Measurements from ENCODE around the gene SUPV3L1.

GRCh38 chr10:69254877-69255276 lies 74.8 kb downstream of the SUPV3L1 start:
- TF ChIP-seq, protein P1, sequence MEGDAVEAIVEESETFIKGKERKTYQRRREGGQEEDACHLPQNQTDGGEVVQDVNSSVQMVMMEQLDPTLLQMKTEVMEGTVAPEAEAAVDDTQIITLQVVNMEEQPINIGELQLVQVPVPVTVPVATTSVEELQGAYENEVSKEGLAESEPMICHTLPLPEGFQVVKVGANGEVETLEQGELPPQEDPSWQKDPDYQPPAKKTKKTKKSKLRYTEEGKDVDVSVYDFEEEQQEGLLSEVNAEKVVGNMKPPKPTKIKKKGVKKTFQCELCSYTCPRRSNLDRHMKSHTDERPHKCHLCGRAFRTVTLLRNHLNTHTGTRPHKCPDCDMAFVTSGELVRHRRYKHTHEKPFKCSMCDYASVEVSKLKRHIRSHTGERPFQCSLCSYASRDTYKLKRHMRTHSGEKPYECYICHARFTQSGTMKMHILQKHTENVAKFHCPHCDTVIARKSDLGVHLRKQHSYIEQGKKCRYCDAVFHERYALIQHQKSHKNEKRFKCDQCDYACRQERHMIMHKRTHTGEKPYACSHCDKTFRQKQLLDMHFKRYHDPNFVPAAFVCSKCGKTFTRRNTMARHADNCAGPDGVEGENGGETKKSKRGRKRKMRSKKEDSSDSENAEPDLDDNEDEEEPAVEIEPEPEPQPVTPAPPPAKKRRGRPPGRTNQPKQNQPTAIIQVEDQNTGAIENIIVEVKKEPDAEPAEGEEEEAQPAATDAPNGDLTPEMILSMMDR (IDR thresholded peaks at IDR 0.05), result no peak
- TF ChIP-seq EP300 (IDR thresholded peaks at IDR 0.05), result no peak

Measured in tibial nerve (tissue), 4 donors.